GM19452 (cell line): ENCODE measurements around the gene DECR2.
"Not testable (repeated sequence)": the region's sequence is repeated elsewhere in the genome, so short reads cannot be mapped to it uniquely, and the experiment has no call there.

Experiments
- ATAC-seq: cut with Tn5 transposase; IDR thresholded peaks from one replicate; pipeline ENCODE4 v1.9.1; 2021; ENCODE audit not compliant: unreplicated experiment

DECR2 gene

GRCh38 chr16:366476-366875, 35.2 kb upstream of the DECR2 start:
- no peak for ATAC-seq

- no peak for ATAC-seq
These were observed 34.3 kb upstream of the DECR2 start for GRCh38 chr16:367333-367903.

- no peak for ATAC-seq
These were observed 33.1 kb upstream of the DECR2 start for GRCh38 chr16:368388-369158.

GRCh38 chr16:369275-369865, 32.3 kb upstream of the DECR2 start:
- no peak for ATAC-seq

GRCh38 chr16:369866-370436, 31.7 kb upstream of the DECR2 start:
- no peak for ATAC-seq

- peak; percentile 74 for ATAC-seq
These were observed 31.2 kb upstream of the DECR2 start, which contains the start of gene MRPL28 for GRCh38 chr16:370443-370842. Gene MRPL28, minus strand, starts transcription at chr16:370538. Its CDS starts 320 bp downstream, at chr16:370218.

GRCh38 chr16:370979-371514, 30.6 kb upstream of the DECR2 start:
- ATAC-seq = no peak

GRCh38 chr16:371515-372301, 30.0 kb upstream of the DECR2 start:
- ATAC-seq = no peak

GRCh38 chr16:372302-372983, 29.2 kb upstream of the DECR2 start:
- no peak for ATAC-seq

GRCh38 chr16:373020-373598, 28.6 kb upstream of the DECR2 start:
- no peak for ATAC-seq

GRCh38 chr16:373848-374615, 27.7 kb upstream of the DECR2 start:
- no peak for ATAC-seq

GRCh38 chr16:374616-374926, 27.1 kb upstream of the DECR2 start:
- no peak for ATAC-seq

GRCh38 chr16:375212-375611, 26.5 kb upstream of the DECR2 start:
- ATAC-seq = no peak

GRCh38 chr16:375927-376816, 25.5 kb upstream of the DECR2 start:
- ATAC-seq = no peak

GRCh38 chr16:376817-377418, 24.8 kb upstream of the DECR2 start:
- no peak for ATAC-seq

- ATAC-seq = no peak
These were observed 24.2 kb upstream of the DECR2 start for GRCh38 chr16:377419-377951.

GRCh38 chr16:378113-378820, 23.4 kb upstream of the DECR2 start:
- ATAC-seq = not testable (repeated sequence)
